HG02943 (cell line): ENCODE results near the gene PARS2.

ENCODE experiments used
- ATAC-seq: cut with Tn5 transposase; IDR thresholded peaks from one replicate; pipeline ENCODE4 v1.9.1; 2021; ENCODE audit warnings: mild to moderate bottlenecking, low read depth, moderate library complexity; ENCODE audit not compliant: unreplicated experiment

Gene PARS2

GRCh38 chr1:54742282-54742681 is 22.0 kb downstream of the PARS2 start:
- ATAC-seq = no peak

GRCh38 chr1:54741531-54741930 is 22.8 kb downstream of the PARS2 start:
- no peak for ATAC-seq

DNA sequence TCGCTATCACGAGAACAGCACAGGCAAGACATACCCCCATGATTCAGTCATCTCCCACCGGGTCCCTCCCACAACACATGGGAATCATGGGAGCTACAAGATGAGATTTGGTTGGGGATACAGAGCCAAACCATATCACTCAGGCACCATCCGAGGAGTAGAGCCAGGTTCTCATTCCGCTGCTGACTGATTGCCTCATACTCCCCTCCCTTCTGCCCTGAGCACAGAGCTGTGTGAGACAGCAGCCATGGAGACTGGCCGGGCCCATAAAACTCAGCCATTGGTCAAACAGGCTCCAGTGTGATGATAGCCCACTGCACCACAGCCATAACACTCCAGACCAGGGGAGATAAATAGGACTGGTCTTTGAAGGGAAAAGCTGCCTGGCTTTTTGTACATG is 26.1 kb downstream of the PARS2 start:
- ATAC-seq = no peak

DNA sequence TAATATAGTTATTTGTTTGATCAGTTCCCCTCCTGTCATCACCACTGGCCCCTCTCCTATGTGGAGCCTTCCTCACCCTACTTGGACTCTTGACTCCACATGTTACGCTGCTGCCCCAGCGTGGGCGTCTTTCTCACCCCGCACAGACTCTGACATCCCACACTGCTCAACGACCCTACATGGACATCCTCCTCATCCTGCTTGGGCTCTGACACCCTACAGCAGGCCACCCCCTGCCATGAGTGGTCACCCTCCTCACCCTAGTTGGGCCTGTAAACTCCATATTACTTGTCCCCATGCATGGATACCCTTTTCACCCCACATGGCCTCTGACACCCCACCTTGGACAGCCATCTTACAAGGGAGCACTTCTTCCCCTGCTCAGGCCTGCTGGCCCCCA is 27.6 kb downstream of the PARS2 start:
- no peak for ATAC-seq

DNA sequence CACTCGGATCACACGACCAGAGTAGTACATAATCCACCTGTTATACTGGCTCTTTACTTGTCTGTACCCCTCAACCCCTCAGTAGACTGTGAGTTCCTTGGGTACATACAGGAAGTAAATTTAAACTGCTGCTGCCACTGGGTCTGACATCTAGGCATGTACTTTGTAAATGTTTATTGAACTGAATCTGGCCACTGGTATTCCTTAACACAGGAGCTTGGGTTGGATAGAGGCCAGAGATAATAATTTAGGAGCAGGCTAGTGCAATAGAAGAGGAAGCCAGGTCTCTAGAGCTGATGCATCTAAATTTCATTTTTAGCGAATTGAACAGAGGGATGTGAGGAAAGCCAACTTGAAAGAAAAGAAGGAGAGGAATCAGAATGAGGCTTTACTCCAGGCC is 36.3 kb downstream of the PARS2 start:
- no peak for ATAC-seq

- ATAC-seq = no peak
Observed at GRCh38 chr1:54724771-54725170, 39.6 kb downstream of the PARS2 start.

DNA sequence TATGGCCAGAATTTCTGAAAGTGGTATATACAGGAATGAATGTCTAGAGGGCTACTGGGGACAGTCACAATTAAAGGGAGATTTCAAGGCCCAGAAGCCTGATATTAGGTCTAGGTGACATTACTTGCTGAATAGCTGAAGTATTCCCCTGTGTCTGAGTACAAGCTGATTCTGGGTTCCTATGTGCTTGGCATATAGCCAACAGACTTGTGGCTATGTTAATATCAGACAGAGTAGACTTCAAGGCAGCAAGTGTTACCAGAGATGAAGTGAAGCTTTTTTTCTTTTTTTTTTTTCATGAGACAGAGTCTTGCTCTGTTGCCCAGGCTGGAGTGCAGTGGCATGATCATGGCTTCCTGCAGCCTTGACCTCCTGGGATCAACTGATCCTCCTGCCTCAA is 40.3 kb downstream of the PARS2 start:
- ATAC-seq = no peak

GRCh38 chr1:54721719-54722118 is 42.6 kb downstream of the PARS2 start:
- ATAC-seq = no peak

- no peak for ATAC-seq
Observed at GRCh38 chr1:54716299-54717047, 47.9 kb downstream of the PARS2 start.

DNA sequence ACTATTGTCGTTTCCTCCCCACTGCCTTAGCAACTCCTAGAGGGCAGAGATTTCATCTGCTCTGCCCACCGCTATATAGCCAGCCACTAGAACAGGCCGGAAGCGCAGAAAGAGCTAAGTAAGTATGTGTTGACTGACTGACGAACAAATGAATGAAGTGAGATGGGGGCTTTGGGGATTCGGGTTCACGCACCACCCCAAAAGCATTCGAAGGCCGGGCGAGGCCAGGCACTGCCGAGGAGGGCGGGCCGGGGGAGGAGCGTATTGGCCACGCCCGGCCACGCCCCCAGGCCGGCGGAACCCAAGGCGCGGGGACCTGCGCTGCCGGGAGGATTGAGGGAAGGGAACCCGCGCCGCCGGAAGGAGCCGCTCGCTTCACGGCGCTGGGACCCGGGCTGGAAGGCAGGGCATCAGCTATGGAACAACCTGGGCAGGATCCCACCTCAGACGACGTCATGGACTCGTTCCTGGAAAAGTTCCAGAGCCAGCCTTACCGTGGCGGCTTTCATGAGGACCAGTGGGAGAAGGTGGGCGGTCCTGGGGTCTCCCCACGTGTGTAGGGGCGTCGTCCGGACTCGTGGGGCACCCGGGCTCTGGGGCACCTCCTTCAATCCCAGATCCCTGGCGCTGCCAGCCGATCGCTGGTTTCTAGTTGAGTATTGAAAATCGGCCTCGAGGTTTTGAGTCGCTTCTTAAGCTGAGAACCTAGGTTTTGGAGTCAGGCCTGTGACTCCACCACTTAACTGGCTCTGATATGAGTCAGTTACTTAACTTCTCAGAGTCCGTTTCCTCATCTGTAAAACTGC is 48.6 kb downstream of the PARS2 start, which contains the start of gene TTC4:
Gene TTC4, plus strand, starts transcription at position 369 of the 806 bp plus-strand sequence. Its CDS starts 48 bp downstream, at position 417.
- peak; percentile 93 for ATAC-seq

- no peak for ATAC-seq
Observed at GRCh38 chr1:54714881-54715492, 49.3 kb downstream of the PARS2 start.

DNA sequence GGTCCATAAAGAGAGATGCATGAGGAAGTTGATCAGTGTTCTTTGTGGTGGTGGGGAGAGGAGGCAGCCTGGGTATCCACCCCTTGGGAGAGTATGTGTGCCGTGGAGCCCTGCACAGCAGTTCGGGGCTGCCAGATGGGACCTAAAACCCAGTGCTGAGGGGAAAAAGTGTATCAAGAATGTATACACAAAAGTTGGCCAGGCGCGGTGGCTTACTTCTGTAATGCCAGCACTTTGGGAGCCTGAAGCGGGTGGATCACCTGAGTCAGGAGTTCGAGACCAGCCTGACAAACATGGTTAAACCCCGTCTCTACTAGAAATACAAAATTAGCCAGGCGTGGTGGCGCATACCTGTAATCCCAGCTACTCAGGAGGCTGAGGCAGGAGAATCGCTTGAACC is 52.8 kb downstream of the PARS2 start:
- ATAC-seq = no peak

GRCh38 chr1:54710841-54711240 is 53.5 kb downstream of the PARS2 start:
- no peak for ATAC-seq

- ATAC-seq = no peak
Observed at GRCh38 chr1:54710434-54710833, 53.9 kb downstream of the PARS2 start.

DNA sequence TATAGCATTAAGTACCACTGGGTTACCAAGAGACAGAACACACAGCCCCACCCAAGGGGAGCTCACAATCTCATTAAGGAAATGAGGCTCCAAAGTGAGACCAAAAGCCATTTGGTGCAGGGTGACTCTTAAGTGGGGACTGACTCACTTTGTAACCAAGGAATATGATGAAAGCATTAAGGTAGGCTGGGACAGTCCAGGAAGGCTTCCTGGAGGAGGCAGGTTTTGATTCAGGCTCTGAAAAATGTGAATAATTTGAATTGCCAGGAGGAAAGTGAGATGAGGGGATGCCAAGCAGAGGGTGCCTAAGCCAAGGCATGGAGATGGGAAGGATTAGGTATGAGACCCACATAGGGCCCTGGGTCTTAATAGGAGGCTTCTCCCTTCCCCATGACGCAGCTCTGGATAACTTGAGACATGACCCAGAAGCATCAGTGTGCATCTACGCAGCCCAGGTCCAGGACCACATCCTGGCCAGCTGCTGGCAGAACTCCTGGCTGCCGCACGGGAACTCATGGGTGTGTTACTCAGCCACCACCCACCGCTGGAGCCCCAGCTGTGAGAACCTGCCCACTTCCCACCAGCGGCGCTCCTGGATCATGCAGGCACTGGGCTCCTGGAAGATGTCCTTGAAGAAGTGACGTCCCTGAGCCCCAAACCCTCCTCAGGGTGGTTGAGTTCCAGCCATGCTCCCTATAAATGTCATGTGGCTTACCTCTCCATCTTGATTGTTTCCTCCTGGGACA is 54.6 kb downstream of the PARS2 start:
- no peak for ATAC-seq

GRCh38 chr1:54708385-54708784 is 55.9 kb downstream of the PARS2 start:
- no peak for ATAC-seq
